Midbrain (tissue), 1 donor: ENCODE results near the gene TMEM231.
A peak's percentile ranks its signal among the peaks of the same experiment; 100 is the strongest.
"Not testable (repeated sequence)": the region's sequence is repeated elsewhere in the genome, so short reads cannot be mapped to it uniquely, and the experiment has no call there.

ENCODE experiments used
- DNase-seq: peaks from one replicate; lab custom pipeline; 2025; lab: John Stamatoyannopoulos, UW

TMEM231 gene

GRCh38 chr16:75566758-75567255, 10.8 kb upstream of the TMEM231 start:
- no peak for DNase-seq

GRCh38 chr16:75566040-75566757, 10.1 kb upstream of the TMEM231 start, which contains the start of gene GABARAPL2:
Gene GABARAPL2 (plus strand): TSS chr16:75566379. CDS start chr16:75566487, 108 bp downstream.
- DNase-seq: peak; percentile 93

GRCh38 chr16:75565640-75566039, 9.6 kb upstream of the TMEM231 start:
- no peak for DNase-seq

- no peak for DNase-seq
Observed at GRCh38 chr16:75559564-75560372, 3.7 kb upstream of the TMEM231 start.

GRCh38 chr16:75558846-75559401, 2.9 kb upstream of the TMEM231 start:
- no peak for DNase-seq

- no peak for DNase-seq
Observed at GRCh38 chr16:75556431-75556950, 439 bp upstream of the TMEM231 start.

GRCh38 chr16:75555213-75555706, 792 bp downstream of the TMEM231 start:
- peak; percentile 89 for DNase-seq

GRCh38 chr16:75552951-75553350, 3.1 kb downstream of the TMEM231 start:
- peak; percentile 38 for DNase-seq

GRCh38 chr16:75550211-75550662, 5.8 kb downstream of the TMEM231 start:
- DNase-seq: peak; percentile 74

- not testable (repeated sequence) for DNase-seq
Observed at GRCh38 chr16:75548456-75548855, 7.6 kb downstream of the TMEM231 start.

GRCh38 chr16:75546293-75546692, 9.8 kb downstream of the TMEM231 start:
- DNase-seq: no peak

- not testable (repeated sequence) for DNase-seq
Observed at GRCh38 chr16:75545879-75546278, 10.2 kb downstream of the TMEM231 start.

- not testable (repeated sequence) for DNase-seq
Observed at GRCh38 chr16:75542462-75542861, 13.6 kb downstream of the TMEM231 start.

GRCh38 chr16:75541236-75541635, 14.8 kb downstream of the TMEM231 start:
- DNase-seq: no peak

GRCh38 chr16:75538882-75539565, 17.0 kb downstream of the TMEM231 start:
- peak; percentile 35 for DNase-seq

GRCh38 chr16:75537776-75538175, 18.3 kb downstream of the TMEM231 start:
- no peak for DNase-seq

GRCh38 chr16:75535901-75536300, 20.2 kb downstream of the TMEM231 start, which contains the start of gene CHST5:
Gene CHST5 (minus strand): TSS chr16:75536108. CDS start chr16:75530384, 5,724 bp downstream.
- no peak for DNase-seq

- DNase-seq: no peak
Observed at GRCh38 chr16:75535211-75535843, 20.7 kb downstream of the TMEM231 start.

- no peak for DNase-seq
Observed at GRCh38 chr16:75534560-75535205, 21.4 kb downstream of the TMEM231 start.

- DNase-seq: no peak
Observed at GRCh38 chr16:75532791-75533190, 23.3 kb downstream of the TMEM231 start.
